H1 (cell line): ENCODE measurements around the gene ITPKC. TPM values are rescaled to one million over a fixed set of nuclear protein-coding genes. Genes with fewer than 3 reads are reported as not detected.

ENCODE experiments used
- CTCF ChIA-PET: fragments of 300-600 bp; sonication (Branson Sonifier 250); formaldehyde crosslinking; loops from one replicate; lab custom pipeline; 2021; ENCODE audit not compliant: partially characterized antibody; lab: Charles Lee
- POLR2A ChIA-PET: fragments of 300-600 bp; sonication (Branson Sonifier 250); formaldehyde crosslinking; loops from one replicate; lab custom pipeline; 2021; ENCODE audit warnings: inconsistent platforms; ENCODE audit not compliant: partially characterized antibody; lab: Charles Lee
- DNase-seq, 2 experiments: peaks; one replicate each; pipeline versions ENCODE4 v3.0.0 to v3.0.0-alpha.2; 2010 to 2022; ENCODE audit warnings: low spot score in 2 of 2, low read depth in 1 of 2, mixed read lengths in 1 of 2
- FAIRE-seq: peaks from 2 replicates; lab custom pipeline; 2011; peaks lifted over from hg19 to GRCh38; lab: Jason Lieb, UNC
- H2AFZ ChIP-seq: 2 replicates; pipeline ENCODE4 v1.8.1; 2012; ENCODE audit warnings: low read length, inconsistent platforms
- H2AK5ac ChIP-seq: 2 replicates; pipeline ENCODE4 v1.6.1; 2013; ENCODE audit warnings: low read depth, low read length
- H2BK120ac ChIP-seq: replicated peaks from 2 replicates; pipeline ENCODE3; 2013; ENCODE audit warnings: low read depth, low read length, inconsistent platforms
- H2BK12ac ChIP-seq: 2 replicates; pipeline ENCODE4 v1.6.1; 2013; ENCODE audit warnings: low read depth, low read length
- H2BK15ac ChIP-seq: 2 replicates; pipeline ENCODE4 v1.6.1; 2013; ENCODE audit warnings: low read length
- H2BK20ac ChIP-seq: 2 replicates; pipeline ENCODE4 v1.6.1; 2013; ENCODE audit warnings: low read length
- H2BK5ac ChIP-seq: 2 replicates; pipeline ENCODE4 v1.6.1; 2013; ENCODE audit warnings: low read depth, low read length
- H3K14ac ChIP-seq: 2 replicates; pipeline ENCODE4 v1.6.1; 2013; ENCODE audit warnings: inconsistent platforms; ENCODE audit not compliant: insufficient read length
- H3K18ac ChIP-seq: 2 replicates; pipeline ENCODE4 v1.6.1; 2013; ENCODE audit warnings: low read length; ENCODE audit errors: extremely low read depth
- H3K23ac ChIP-seq: 2 replicates; pipeline ENCODE4 v1.6.1; 2013; ENCODE audit warnings: inconsistent platforms; ENCODE audit not compliant: insufficient read length
- H3K23me2 ChIP-seq: 2 replicates; pipeline ENCODE4 v1.6.1; 2013; ENCODE audit warnings: low read depth, low read length
- H3K27ac ChIP-seq: 2 replicates; pipeline ENCODE4 v1.6.1; 2011; ENCODE audit warnings: low read depth, low read length, inconsistent platforms
- H3K27me3 ChIP-seq, 4 experiments: replicated peaks in 1 of 4; 1 replicate in 1 of 4; 2 replicates in 3 of 4; pipeline versions ENCODE4 v1.6.1 to v1.8.1; 2011 to 2013; ENCODE audit warnings: low read length in 3 of 4, mild to moderate bottlenecking in 3 of 4, inconsistent platforms in 2 of 4, mixed read lengths in 2 of 4, moderate library complexity in 1 of 4; ENCODE audit not compliant: control insufficient read depth in 3 of 4, insufficient read depth in 3 of 4; ENCODE audit errors: extremely low read depth in 1 of 4
- H3K36me3 ChIP-seq, 4 experiments: 2 replicates each; pipeline versions ENCODE4 v1.6.1 to v1.8.1; 2011 to 2013; ENCODE audit warnings: mild to moderate bottlenecking in 4 of 4, low read length in 3 of 4, moderate library complexity in 2 of 4, control low read depth in 1 of 4, inconsistent platforms in 1 of 4; ENCODE audit not compliant: insufficient read depth in 4 of 4, control insufficient read depth in 2 of 4
- H3K4ac ChIP-seq: replicated peaks from 2 replicates; pipeline ENCODE3; 2013; ENCODE audit warnings: low read length, low read depth, mixed read lengths, inconsistent platforms; ENCODE audit not compliant: insufficient read length
- H3K4me1 ChIP-seq, 4 experiments: replicated peaks in 1 of 4; 1 replicate in 1 of 4; 2 replicates in 3 of 4; pipeline versions ENCODE4 v1.6.1 to v1.8.1; 2011 to 2013; ENCODE audit warnings: low read length in 3 of 4, inconsistent platforms in 2 of 4, mixed read lengths in 1 of 4; ENCODE audit not compliant: insufficient read depth in 4 of 4, control insufficient read depth in 3 of 4
- H3K4me2 ChIP-seq, 2 experiments: 2 replicates each; pipeline versions ENCODE4 v1.6.1 to v1.8.1; 2011 to 2013; ENCODE audit warnings: low read depth in 2 of 2, low read length in 2 of 2, control low read depth in 1 of 2, inconsistent platforms in 1 of 2, mild to moderate bottlenecking in 1 of 2; ENCODE audit not compliant: insufficient read depth in 1 of 2
- H3K4me3 ChIP-seq, 4 experiments: fragments of 200-600, 300-600 bp in 1 of 4; sonication (generic), shearing (Covaris generic), sonication (Bioruptor Twin) in 1 of 4; 2 replicates each; pipeline versions ENCODE4 v1.5.1 to v1.8.1; 2011 to 2016; ENCODE audit warnings: low read length in 4 of 4, low read depth in 3 of 4, control low read depth in 2 of 4, inconsistent platforms in 2 of 4, mild to moderate bottlenecking in 2 of 4, mixed read lengths in 1 of 4, moderate library complexity in 1 of 4; ENCODE audit not compliant: insufficient read depth in 2 of 4; ENCODE audit errors: extremely low read depth in 1 of 4
- H3K56ac ChIP-seq: replicated peaks from 2 replicates; pipeline ENCODE3; 2013; ENCODE audit warnings: low read depth, mild to moderate bottlenecking, mixed read lengths, low read length, inconsistent platforms; ENCODE audit not compliant: insufficient read length
- H3K79me1 ChIP-seq: 2 replicates; pipeline ENCODE4 v1.6.1; 2013; ENCODE audit warnings: low read depth, low read length, control low read depth
- H3K79me2 ChIP-seq, 2 experiments: 2 replicates each; pipeline versions ENCODE4 v1.6.1 to v1.8.1; 2012 to 2013; ENCODE audit warnings: low read length in 2 of 2, mild to moderate bottlenecking in 2 of 2, inconsistent platforms in 1 of 2; ENCODE audit not compliant: insufficient read depth in 2 of 2, control insufficient read depth in 1 of 2
- H3K9ac ChIP-seq, 4 experiments: replicated peaks in 1 of 4; 1 replicate in 1 of 4; 2 replicates in 3 of 4; pipeline versions ENCODE4 v1.6.1 to v1.8.1; 2011 to 2013; ENCODE audit warnings: low read depth in 3 of 4, low read length in 3 of 4, control low read depth in 2 of 4, mild to moderate bottlenecking in 2 of 4, moderate library complexity in 2 of 4, inconsistent platforms in 1 of 4; ENCODE audit errors: extremely low read depth in 1 of 4
- H3K9me3 ChIP-seq, 2 experiments: 2 replicates each; pipeline versions ENCODE4 v1.6.1 to v1.8.1; 2012 to 2013; ENCODE audit warnings: mild to moderate bottlenecking in 2 of 2, moderate library complexity in 2 of 2, control low read depth in 1 of 2, inconsistent platforms in 1 of 2, low read depth in 1 of 2, low read length in 1 of 2, mixed read lengths in 1 of 2; ENCODE audit not compliant: insufficient read depth in 2 of 2
- H4K20me1 ChIP-seq, 2 experiments: replicated peaks in 1 of 2; 2 replicates each; pipeline versions ENCODE3 to v1.8.1; 2011 to 2013; ENCODE audit warnings: inconsistent platforms in 2 of 2, low read length in 2 of 2, mild to moderate bottlenecking in 1 of 2; ENCODE audit not compliant: insufficient read depth in 2 of 2, control insufficient read depth in 1 of 2
- H4K5ac ChIP-seq: 2 replicates; pipeline ENCODE4 v1.6.1; 2013; ENCODE audit warnings: low read length, low read depth, mixed read lengths, inconsistent platforms; ENCODE audit not compliant: insufficient read length
- H4K8ac ChIP-seq: 2 replicates; pipeline ENCODE4 v1.8.0; 2013; ENCODE audit warnings: mild to moderate bottlenecking, moderate library complexity, low read length, inconsistent platforms; ENCODE audit not compliant: insufficient read depth; ENCODE audit errors: extremely low read depth
- H4K91ac ChIP-seq: replicated peaks from 2 replicates; pipeline ENCODE3; 2013; ENCODE audit warnings: low read length, mixed read lengths, inconsistent platforms; ENCODE audit not compliant: insufficient read length
- BCL11A ChIP-seq, 2 experiments: IDR thresholded peaks; one replicate each; pipeline ENCODE4 v1.6.1; 2011; ENCODE audit warnings: low read depth in 2 of 2, low read length in 2 of 2, mild to moderate bottlenecking in 2 of 2
- CTCF ChIP-seq, 3 experiments: IDR thresholded peaks; 1 replicate in 2 of 3; 2 replicates in 1 of 3; pipeline versions ENCODE4 v1.5.1 to v1.6.1; 2011; ENCODE audit warnings: low read length in 3 of 3, mild to moderate bottlenecking in 3 of 3, inconsistent platforms in 2 of 3, low read depth in 1 of 3, moderate library complexity in 1 of 3; ENCODE audit not compliant: insufficient read depth in 1 of 3; ENCODE audit errors: control extremely low read depth in 1 of 3
- EGR1 ChIP-seq: IDR thresholded peaks from 2 replicates; pipeline ENCODE4 v1.6.1; 2011; ENCODE audit warnings: low read depth, low read length, borderline replicate concordance
- JUN ChIP-seq: IDR thresholded peaks from 2 replicates; pipeline ENCODE4 v1.6.1; 2011; ENCODE audit warnings: low read depth, mild to moderate bottlenecking, improper control_type of control experiment, low read length
- JUND ChIP-seq: IDR thresholded peaks from 2 replicates; pipeline ENCODE4 v1.6.1; 2011; ENCODE audit warnings: mild to moderate bottlenecking, improper control_type of control experiment, low read length
- KDM1A ChIP-seq: fragments of 200-600, 300-600 bp; sonication (generic); IDR thresholded peaks from 2 replicates; pipeline ENCODE4 v1.7.1; 2016; ENCODE audit warnings: mild to moderate bottlenecking, low read length, borderline replicate concordance
- POLR2AphosphoS5 ChIP-seq: IDR thresholded peaks from 2 replicates; pipeline ENCODE4 v1.6.1; 2011; ENCODE audit warnings: low read depth, low read length
- RAD21 ChIP-seq, 2 experiments: IDR thresholded peaks in 1 of 2; conservative IDR thresholded peaks in 1 of 2; 2 replicates each; pipeline ENCODE4 v1.6.1; 2011; ENCODE audit warnings: low read depth in 2 of 2, low read length in 2 of 2, improper control_type of control experiment in 1 of 2, inconsistent platforms in 1 of 2, mild to moderate bottlenecking in 1 of 2, moderate library complexity in 1 of 2
- RFX5 ChIP-seq: IDR thresholded peaks from 2 replicates; pipeline ENCODE4 v1.6.1; 2011; ENCODE audit warnings: low read depth, low read length, improper control_type of control experiment, borderline replicate concordance
- YY1 ChIP-seq: IDR thresholded peaks from 2 replicates; pipeline ENCODE4 v1.6.1; 2011; ENCODE audit warnings: low read depth, mild to moderate bottlenecking, low read length
- WGBS, 2 experiments: shearing (Covaris generic) in 1 of 2; methylation state at CpG; one replicate each; pipeline versions ENCODE4 v1.1.6 to v1.1.7; 2013 to 2015; ENCODE audit warnings: low lambda C conversion rate in 2 of 2, mixed read lengths in 2 of 2, inconsistent platforms in 1 of 2, low coverage in 1 of 2, missing lambda C conversion rate in 1 of 2; ENCODE audit not compliant: insufficient replicate concordance in 2 of 2, insufficient coverage in 1 of 2, insufficient read length in 1 of 2; ENCODE audit errors: extremely low coverage in 1 of 2, missing lambda C conversion rate in 1 of 2; 5-methylcytosine and 5-hydroxymethylcytosine counted together
- polyA plus RNA-seq, 7 experiments: library from polyadenylated mRNA; depleted of rRNA in 3 of 7; stranded (reverse) in 5 of 7; unstranded in 2 of 7; fragments of >200 nt in 5 of 7; fragments of 200-250 nt in 2 of 7; gene quantifications; 1 replicate in 5 of 7; 2 replicates in 1 of 7; 4 replicates in 1 of 7; pipeline versions ENCODE4 v1.2.1 to v1.2.3, GENCODE V29; 2011 to 2013; ENCODE audit warnings: missing spikeins in 2 of 7, mixed read lengths in 2 of 7
- total RNA-seq: library from RNA; stranded (reverse); fragmentation: NEBNext Ultra II Directional; extraction: Animal tissue kit (Norgen Biotek cat#: 25700); gene quantifications from 2 replicates; pipeline ENCODE4 v1.2.1, GENCODE V29; 2021

The ITPKC gene
- total and polyA plus RNA-seq, 2 of the 8 experiments (the other 6 are each of a cell fraction or from before 2014, with no cell fraction given), result 5.2 to 8.9 TPM

- Histone ChIP-seq H3K9ac (no peak overlapping the region), H3K79me2 (peaks cover 0 to 17% of the 10 kb centered on the region in 2 experiments; a peak in 2 of 4 replicates), H2BK20ac (no peak overlapping the region), H3K4me2 (no peak overlapping the region), H2BK5ac (no peak overlapping the region), H3K14ac (no peak overlapping the region), H3K27ac (no peak overlapping the region), H2BK12ac (no peak overlapping the region), H2BK120ac (no peak overlapping the region), H3K4ac (no peak overlapping the region), H3K27me3 (no peaks in the 10 kb centered on the region), H3K56ac (no peak overlapping the region), H3K23me2 (no peaks in the 10 kb centered on the region), H3K18ac (no peak overlapping the region), H4K91ac (no peak overlapping the region), H4K20me1 (no peaks in the 10 kb centered on the region), H4K8ac (no peak overlapping the region), H3K36me3 (peaks cover 0 to 10% (median 2%) of the 10 kb centered on the region in 4 experiments; a peak in 3 of 8 replicates), H4K5ac (no peak overlapping the region), H3K4me1 (no peaks in the 10 kb centered on the region; a peak in 1 of 7 replicates), H3K4me3 (no peak overlapping the region), H3K23ac (no peak overlapping the region), H2AFZ (no peak overlapping the region), H2BK15ac (no peak overlapping the region), H3K9me3 (no peaks in the 10 kb centered on the region), H3K79me1 (peaks cover 7% of the 10 kb centered on the region), H2AK5ac (no peak overlapping the region)
- DNase-seq, result no peak
- ChIA-PET POLR2A (interaction anchor here (1.0 to 2.6 kb wide), 2 partner anchors 11 to 33 kb away, joined by 4 to 9 read pairs; no protein-coding TSS in a partner anchor), CTCF (interaction anchor here (0.5 to 0.6 kb wide), 2 partner anchors 14 to 825 kb away, joined by 3 to 5 read pairs; no protein-coding TSS in a partner anchor)
- 94% methylated on average over 4 of the region's 4 CpGs; no CpG with 5 or more reads in 1 of the 2 experiments for WGBS, 2 experiments
- FAIRE-seq, result no peak
- no peak for TF ChIP-seq JUND
- no peak for TF ChIP-seq EGR1
- no peak for TF ChIP-seq POLR2AphosphoS5
- TF ChIP-seq YY1, result no peak
- TF ChIP-seq RFX5, result no peak
- TF ChIP-seq BCL11A (IDR thresholded peaks at IDR 0.05; ENCODE audit: low read depth in 2 of 2, low read length in 2 of 2), result no peak
- TF ChIP-seq RAD21 (IDR thresholded peaks at IDR 0.05 in 1 of 2, conservative IDR thresholded peaks at IDR 0.05 in 1 of 2; ENCODE audit: low read depth in 2 of 2, low read length in 2 of 2), result no peak
- TF ChIP-seq JUN, result no peak
- no peak for TF ChIP-seq KDM1A
- no peak for TF ChIP-seq CTCF (IDR thresholded peaks at IDR 0.05; ENCODE audit: control extremely low read depth in 1 of 3, insufficient read depth in 1 of 3, low read depth in 1 of 3, low read length in 3 of 3)
Measured at GRCh38 chr19:40724315-40724714, 7.4 kb downstream of the ITPKC start.
